Subcutaneous abdominal adipose tissue (tissue), 5 donors: Measurements from ENCODE around the gene CLIC5.

Experiments
- H3K27ac ChIP-seq: one replicate; pipeline ENCODE4 v1.7.0; 2013; ENCODE audit warnings: low read depth, mild to moderate bottlenecking, inconsistent platforms, low read length, moderate library complexity
- H3K27me3 ChIP-seq, 5 donors: one replicate each; pipeline ENCODE4 v1.7.0; 2013; ENCODE audit warnings: low read length in 5 of 5, inconsistent platforms in 1 of 5; ENCODE audit not compliant: control insufficient read depth in 5 of 5, insufficient read depth in 4 of 5
- H3K36me3 ChIP-seq, 5 donors: one replicate each; pipeline ENCODE4 v1.7.0; 2013; ENCODE audit warnings: low read length in 5 of 5; ENCODE audit not compliant: control insufficient read depth in 5 of 5, insufficient read depth in 5 of 5
- H3K4me1 ChIP-seq, 5 donors: one replicate each; pipeline ENCODE4 v1.7.0; 2013; ENCODE audit warnings: low read length in 5 of 5, mild to moderate bottlenecking in 3 of 5, moderate library complexity in 1 of 5; ENCODE audit not compliant: control insufficient read depth in 5 of 5, insufficient read depth in 5 of 5
- H3K4me3 ChIP-seq, 5 donors: one replicate each; pipeline ENCODE4 v1.7.0; 2013; ENCODE audit warnings: low read length in 5 of 5, low read depth in 1 of 5
- H3K9ac ChIP-seq, 5 donors: one replicate each; pipeline ENCODE4 v1.7.0; 2013; ENCODE audit warnings: low read length in 5 of 5, mild to moderate bottlenecking in 4 of 5, moderate library complexity in 3 of 5
- H3K9me3 ChIP-seq, 5 donors: one replicate each; pipeline ENCODE4 v1.7.0; 2013; ENCODE audit warnings: low read length in 5 of 5; ENCODE audit not compliant: control insufficient read depth in 5 of 5
- donor health status: healthy.
- donor health status: healthy.
- donor health status: healthy.
- donor health status: healthy.
- donor health status: healthy.

CLIC5 gene

DNA sequence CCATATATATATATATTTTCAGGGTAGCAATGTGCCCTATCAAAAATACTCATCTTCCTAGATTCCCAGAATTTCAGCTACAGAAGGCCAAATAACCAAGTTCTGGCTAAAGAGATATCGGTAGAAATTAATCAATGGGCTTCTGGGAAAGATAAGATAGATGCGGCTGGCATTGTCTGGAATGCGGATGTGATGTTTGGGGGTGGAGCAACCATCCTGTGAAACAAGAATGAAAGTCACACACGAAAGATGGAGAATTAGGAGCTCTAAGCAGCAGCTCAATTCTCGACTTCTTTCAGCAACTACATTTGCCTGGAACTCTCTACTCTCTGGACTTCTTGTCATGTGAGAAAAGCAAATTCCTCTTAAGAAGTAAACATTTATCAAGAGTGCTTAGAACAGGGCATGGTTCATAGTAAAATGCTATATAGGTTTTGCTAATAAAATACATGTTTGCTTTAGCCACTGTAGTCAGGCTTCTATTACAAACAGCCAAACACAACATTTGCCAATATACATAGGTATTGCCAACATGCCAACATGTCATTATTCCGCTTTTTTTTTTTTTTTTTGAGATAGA is 90.8 kb downstream of the CLIC5 start:
- no peak overlapping the region for H3K9ac ChIP-seq
- peaks cover 0 to 14% (median 5%) of the 10 kb centered on the region in 5 donors for H3K4me1 ChIP-seq
- H3K36me3 ChIP-seq: no peaks in the 10 kb centered on the region
- peaks cover 0 to 4% (median 0%) of the 10 kb centered on the region in 5 donors for H3K27me3 ChIP-seq
- no peaks in the 10 kb centered on the region for H3K9me3 ChIP-seq
- H3K4me3 ChIP-seq: no peak overlapping the region
- no peak overlapping the region for H3K27ac ChIP-seq

DNA sequence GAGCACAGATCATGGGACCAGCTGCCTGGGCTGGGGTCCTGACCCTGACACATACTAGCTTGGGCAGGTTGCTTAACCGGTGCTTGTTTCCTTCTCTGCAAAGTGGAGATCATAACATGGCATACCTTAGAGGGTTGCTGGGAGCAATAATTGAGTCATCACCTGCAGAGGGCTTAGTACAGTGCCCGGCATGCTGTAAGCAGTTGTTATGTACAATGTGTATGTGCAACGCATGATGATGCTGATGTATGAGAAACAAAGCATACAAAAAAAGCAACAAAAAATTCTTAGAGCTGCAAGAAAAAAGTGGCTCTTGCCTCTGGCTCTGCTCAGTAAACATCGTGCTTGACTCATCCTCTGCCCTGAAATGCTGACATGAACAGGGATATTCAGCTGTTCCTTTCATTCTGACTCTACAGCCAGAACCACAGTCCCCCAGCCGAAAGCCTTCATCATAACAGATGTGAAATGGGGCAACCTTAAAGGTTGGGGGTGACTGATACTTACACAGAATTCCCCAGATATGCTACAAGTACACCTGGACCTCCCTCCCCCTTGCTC is 91.7 kb downstream of the CLIC5 start:
- H3K36me3 ChIP-seq: no peaks in the 10 kb centered on the region
- H3K4me1 ChIP-seq: peaks cover 0 to 14% (median 5%) of the 10 kb centered on the region in 5 donors
- no peak overlapping the region for H3K4me3 ChIP-seq
- no peaks in the 10 kb centered on the region for H3K9me3 ChIP-seq
- H3K27ac ChIP-seq: no peak overlapping the region
- H3K27me3 ChIP-seq: peaks cover 0 to 4% (median 0%) of the 10 kb centered on the region in 5 donors
- H3K9ac ChIP-seq: no peak overlapping the region

DNA sequence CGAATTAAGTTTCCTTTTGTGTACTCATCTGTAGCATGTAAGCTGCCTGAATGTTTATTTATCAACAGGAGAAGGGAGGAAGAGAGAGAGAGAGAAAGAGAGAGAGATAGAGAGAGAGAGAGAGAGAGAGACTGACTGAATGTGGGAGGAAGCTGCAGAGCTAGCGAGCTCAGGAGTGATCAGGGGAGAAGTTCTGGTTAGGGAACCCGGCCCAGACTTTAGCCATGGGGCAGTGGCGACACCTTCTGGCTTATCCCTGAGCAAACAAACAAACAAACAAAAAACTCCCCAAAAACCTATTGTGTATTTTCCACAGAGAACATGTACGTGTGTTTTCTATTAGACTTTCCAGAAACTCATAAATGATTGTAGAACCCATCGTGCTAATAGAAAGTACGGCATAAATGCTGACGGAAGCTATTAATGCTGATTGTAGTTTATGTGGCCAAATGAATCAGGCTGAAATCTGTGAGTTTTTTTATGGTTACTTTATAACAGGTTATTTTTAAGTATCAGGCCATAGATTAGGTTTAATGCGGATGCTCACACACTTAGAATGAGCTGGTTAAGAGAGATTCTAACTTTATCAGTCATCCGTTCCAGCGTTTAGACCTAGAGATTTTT is 92.8 kb downstream of the CLIC5 start:
- Histone ChIP-seq H3K27me3 (peaks cover 0 to 4% (median 0%) of the 10 kb centered on the region in 5 donors), H3K4me3 (no peak overlapping the region), H3K36me3 (no peaks in the 10 kb centered on the region), H3K9ac (no peak overlapping the region), H3K27ac (no peak overlapping the region), H3K4me1 (peaks cover 0 to 10% (median 5%) of the 10 kb centered on the region in 5 donors), H3K9me3 (no peaks in the 10 kb centered on the region)

DNA sequence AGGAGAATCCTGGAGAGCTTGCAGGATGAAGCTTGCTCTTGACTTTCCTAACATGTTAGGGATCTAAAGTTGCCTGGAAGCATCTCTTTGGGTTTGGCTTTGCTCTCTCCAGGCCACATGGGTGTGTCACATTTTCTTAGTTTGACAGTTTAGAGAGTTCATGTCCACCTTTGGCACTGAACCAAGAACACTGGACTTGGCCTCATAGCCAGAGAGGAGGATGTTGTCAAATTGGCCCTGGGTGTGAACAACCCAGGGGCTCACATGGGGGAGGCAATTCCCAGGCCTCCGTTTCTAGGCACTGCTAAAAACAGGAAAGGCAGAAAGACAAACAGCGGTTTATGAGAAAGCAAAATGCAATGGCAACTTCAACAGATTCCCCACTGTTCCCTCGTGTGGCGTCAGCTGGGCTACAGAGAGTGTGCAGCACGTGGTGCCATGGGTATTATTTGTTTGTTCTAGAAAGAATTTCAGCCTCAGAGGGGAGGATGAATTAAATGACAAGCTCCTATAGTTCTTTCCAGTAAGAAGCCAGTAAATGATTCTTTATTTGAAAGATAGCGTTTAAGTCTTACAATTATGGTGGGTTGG is 93.9 kb downstream of the CLIC5 start:
- no peak overlapping the region for H3K9ac ChIP-seq
- peaks cover 0 to 4% (median 0%) of the 10 kb centered on the region in 5 donors for H3K27me3 ChIP-seq
- no peaks in the 10 kb centered on the region for H3K9me3 ChIP-seq
- no peak overlapping the region for H3K27ac ChIP-seq
- peaks cover 0 to 9% (median 5%) of the 10 kb centered on the region in 5 donors for H3K4me1 ChIP-seq
- H3K4me3 ChIP-seq: no peak overlapping the region
- H3K36me3 ChIP-seq: no peaks in the 10 kb centered on the region

DNA sequence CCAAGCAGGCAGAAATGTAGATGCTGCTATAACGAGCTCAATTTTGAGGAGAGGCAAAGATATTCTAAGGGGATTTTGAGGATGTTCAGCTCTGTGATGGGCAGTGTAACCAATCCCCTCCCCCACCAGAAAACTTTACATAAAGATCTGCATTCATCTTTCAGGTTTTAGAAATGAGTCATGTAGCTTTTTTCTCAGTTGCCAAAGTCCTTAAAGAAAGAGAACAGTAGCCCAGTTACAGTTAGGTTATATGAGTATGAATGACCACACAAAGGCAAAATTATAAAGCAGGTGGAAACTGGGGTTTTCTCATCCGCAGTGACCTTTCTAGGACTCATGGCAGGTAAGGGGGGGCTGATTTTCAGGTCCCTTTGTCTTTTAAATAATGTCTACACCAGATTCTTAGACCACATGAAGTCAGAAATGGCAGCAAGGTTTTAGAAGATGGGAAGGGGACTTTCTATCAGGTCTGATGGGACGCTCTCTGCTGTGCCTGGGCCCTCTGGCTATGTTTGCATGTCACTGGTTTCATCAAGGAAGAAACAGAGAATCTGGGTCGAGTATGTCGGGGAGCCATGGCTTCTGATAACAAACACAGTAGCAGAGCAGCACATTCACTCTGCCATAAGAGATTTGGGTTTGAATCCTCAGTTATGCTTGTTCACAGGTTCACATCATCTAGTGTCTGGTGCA is 94.7 kb downstream of the CLIC5 start:
- H3K27ac ChIP-seq: no peak overlapping the region
- no peak overlapping the region for H3K4me3 ChIP-seq
- peaks cover 0 to 4% (median 0%) of the 10 kb centered on the region in 5 donors for H3K27me3 ChIP-seq
- no peaks in the 10 kb centered on the region for H3K9me3 ChIP-seq
- no peak overlapping the region for H3K9ac ChIP-seq
- H3K36me3 ChIP-seq: no peaks in the 10 kb centered on the region
- peaks cover 0 to 9% (median 5%) of the 10 kb centered on the region in 5 donors for H3K4me1 ChIP-seq

DNA sequence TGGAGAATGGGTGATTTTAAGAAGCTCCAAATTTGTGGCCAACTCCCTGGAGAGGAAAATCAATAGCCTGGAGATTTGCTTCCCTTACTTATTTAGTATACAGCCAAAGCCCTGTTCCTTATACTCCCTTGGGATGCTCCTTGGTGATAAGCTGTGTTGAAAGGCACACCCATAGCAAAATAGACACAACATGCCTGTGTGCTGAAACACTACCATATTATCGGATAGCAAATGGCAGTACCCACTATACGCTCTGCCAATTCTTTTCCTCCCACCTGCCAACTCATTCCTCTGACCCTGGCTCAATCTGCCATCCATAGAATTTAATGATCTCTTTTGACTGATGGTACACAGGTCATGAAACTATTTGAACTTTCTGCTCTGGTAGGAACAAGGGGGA is 98.2 kb downstream of the CLIC5 start:
- H3K27me3 ChIP-seq: no peaks in the 10 kb centered on the region
- H3K36me3 ChIP-seq: peaks cover 0 to 15% (median 3%) of the 10 kb centered on the region in 5 donors
- H3K27ac ChIP-seq: no peak overlapping the region
- H3K4me1 ChIP-seq: peaks cover 0 to 8% (median 0%) of the 10 kb centered on the region in 5 donors
- no peak overlapping the region for H3K9ac ChIP-seq
- no peaks in the 10 kb centered on the region for H3K9me3 ChIP-seq
- H3K4me3 ChIP-seq: no peak overlapping the region

DNA sequence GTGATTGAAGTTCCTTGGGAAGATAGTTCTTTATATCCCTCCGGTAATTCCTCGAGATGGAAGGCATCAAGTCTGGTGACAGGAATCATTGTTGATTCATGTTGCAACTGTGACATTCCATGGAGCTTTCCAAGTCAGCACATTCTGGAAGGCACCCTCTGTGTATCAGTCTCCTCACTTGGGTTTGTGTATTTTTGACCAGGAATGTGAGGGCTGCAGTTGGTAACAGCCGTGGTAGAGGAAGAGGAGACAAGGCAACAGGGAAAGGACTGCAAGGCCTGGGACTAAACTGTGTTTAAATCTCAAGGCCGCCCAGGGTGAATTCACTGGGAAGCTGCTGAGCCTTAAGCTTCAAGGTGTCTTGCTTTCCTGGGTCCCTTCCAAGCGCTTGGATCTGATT is 99.0 kb downstream of the CLIC5 start:
- H3K36me3 ChIP-seq: peaks cover 0 to 15% (median 6%) of the 10 kb centered on the region in 5 donors
- H3K9ac ChIP-seq: no peak overlapping the region
- peaks cover 0 to 2% (median under 1%) of the 10 kb centered on the region in 5 donors for H3K4me1 ChIP-seq
- H3K27ac ChIP-seq: no peak overlapping the region
- H3K4me3 ChIP-seq: no peak overlapping the region
- H3K27me3 ChIP-seq: peaks cover 0 to 3% (median 0%) of the 10 kb centered on the region in 5 donors
- H3K9me3 ChIP-seq: no peaks in the 10 kb centered on the region

DNA sequence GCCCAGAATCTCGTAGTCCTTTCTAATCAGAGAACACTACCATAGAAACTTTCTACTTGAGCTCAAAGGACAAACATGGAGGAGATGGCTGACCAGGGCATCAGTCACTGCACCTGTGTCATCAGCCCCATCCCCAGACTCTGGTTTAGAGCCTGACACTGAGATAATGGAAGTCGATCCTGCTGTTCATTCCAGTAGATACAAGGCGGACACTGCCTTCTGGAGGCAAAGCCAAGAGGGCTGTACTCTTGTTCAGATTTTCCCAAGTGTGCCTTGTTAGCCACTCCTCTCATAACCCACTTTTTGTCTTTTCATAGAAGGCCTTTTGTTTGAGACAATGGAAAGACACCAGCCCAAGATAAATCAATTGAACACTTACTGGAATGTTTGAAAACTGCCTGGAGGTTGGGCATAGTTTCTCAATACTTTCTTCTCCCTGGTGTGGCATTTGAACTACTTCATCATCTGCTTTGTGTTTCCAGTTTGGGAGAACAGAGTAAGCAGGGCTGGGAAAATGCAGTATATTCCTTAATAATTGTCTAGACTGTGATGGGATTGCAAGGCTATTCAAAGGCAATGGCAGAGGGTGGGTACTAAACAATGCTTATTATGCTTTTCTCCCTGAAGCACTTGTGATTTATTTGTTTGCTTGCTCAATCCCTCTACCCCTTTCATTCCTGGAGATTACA is 99.7 kb downstream of the CLIC5 start:
- H3K27ac ChIP-seq: no peak overlapping the region
- peaks cover 0 to 1% (median 0%) of the 10 kb centered on the region in 5 donors for H3K4me1 ChIP-seq
- no peak overlapping the region for H3K4me3 ChIP-seq
- H3K27me3 ChIP-seq: peaks cover 0 to 5% (median 0%) of the 10 kb centered on the region in 5 donors
- no peak overlapping the region for H3K9ac ChIP-seq
- no peaks in the 10 kb centered on the region for H3K9me3 ChIP-seq
- H3K36me3 ChIP-seq: peaks cover 0 to 18% (median 7%) of the 10 kb centered on the region in 5 donors

DNA sequence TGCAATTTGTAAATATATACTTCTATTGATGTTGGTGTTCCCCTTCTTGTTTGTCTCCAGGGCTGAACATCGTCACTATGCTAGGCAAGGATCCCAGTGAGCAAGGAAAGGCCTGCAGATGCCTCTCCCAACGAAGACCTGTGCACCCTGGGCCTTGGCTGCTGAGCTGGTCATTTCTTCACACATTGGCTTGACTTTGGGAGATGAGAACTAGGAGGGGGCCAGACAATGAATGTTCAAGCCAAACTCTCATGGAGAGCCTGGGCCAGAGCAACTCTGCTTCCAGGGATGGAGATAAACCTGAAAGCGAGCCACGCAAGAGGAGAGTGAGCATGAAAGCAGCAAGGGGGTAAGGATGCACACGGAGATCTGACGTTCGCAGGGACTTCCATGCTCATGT is 104.0 kb downstream of the CLIC5 start:
- Histone ChIP-seq H3K4me3 (no peak overlapping the region), H3K9ac (no peak overlapping the region), H3K4me1 (peaks cover 0 to 1% (median 0%) of the 10 kb centered on the region in 5 donors), H3K27ac (no peak overlapping the region), H3K9me3 (no peaks in the 10 kb centered on the region), H3K27me3 (peaks cover 0 to 5% (median 0%) of the 10 kb centered on the region in 5 donors), H3K36me3 (peaks cover 0 to 18% (median 7%) of the 10 kb centered on the region in 5 donors)
